Adipose tissue (tissue), 3 donors: ENCODE data around the gene TBK1. TPM values are rescaled to one million over a fixed set of nuclear protein-coding genes. Genes with fewer than 3 reads are reported as not detected.

Experiments
- H3K27ac ChIP-seq: one replicate; pipeline ENCODE4 v1.5.1; 2013; ENCODE audit warnings: low read depth, low read length
- WGBS, 3 donors: extraction: QIAGEN DNeasy Blood & Tissue Kit; methylation state at CpG; one replicate each; pipeline ENCODE4 v1.1.7; 2013; 5-methylcytosine and 5-hydroxymethylcytosine counted together
- polyA plus RNA-seq, 3 donors: library from polyadenylated mRNA; stranded (reverse); fragments of 200-250 nt; gene quantifications; one replicate each; pipeline ENCODE4 v1.2.3, GENCODE V29; 2013
- donor health status: healthy with polysubstance abuse.
- donor health status: Bipolar disorder and iron deficiency.
- donor health status: healthy.

TBK1 gene
- polyA plus RNA-seq, 3 donors = 4.1 to 17.4 (median 11.1) TPM

GRCh38 chr12:64450057-64450640 is 1.8 kb upstream of the TBK1 start:
- 80 to 88% (median 82%) methylated on average over 2 of the region's 2 CpGs for WGBS, 3 donors
- H3K27ac ChIP-seq = no peak overlapping the region

GRCh38 chr12:64450711-64451486 is 1.0 kb upstream of the TBK1 start:
- WGBS, 3 donors = 18 to 20% (median 18%) methylated on average over 8 of the region's 8 CpGs
- no peak overlapping the region for H3K27ac ChIP-seq

- peak overlapping the region; percentile 94 for H3K27ac ChIP-seq
- 0 to 1% (median 0%) methylated on average over 16 of the region's 16 CpGs for WGBS, 3 donors
Measured at GRCh38 chr12:64452559-64453329, 824 bp downstream of the TBK1 start.

- H3K27ac ChIP-seq = no peak overlapping the region
Measured at GRCh38 chr12:64455506-64455905, 3.6 kb downstream of the TBK1 start.

GRCh38 chr12:64456119-64456518 is 4.2 kb downstream of the TBK1 start:
- no peak overlapping the region for H3K27ac ChIP-seq

More at GRCh38 chr12:64455506-64455905, 3.6 kb downstream of the TBK1 start:
- 49 to 91% (median 88%) methylated on average over 1 of the region's 1 CpG for WGBS, 3 donors

- H3K27ac ChIP-seq = no peak overlapping the region
- WGBS, 3 donors = 44 to 61% (median 50%) methylated on average over 6 of the region's 6 CpGs
Measured at GRCh38 chr12:64457032-64457431, 5.1 kb downstream of the TBK1 start.

GRCh38 chr12:64457466-64457865 is 5.5 kb downstream of the TBK1 start:
- no peak overlapping the region for H3K27ac ChIP-seq
- WGBS, 3 donors = 89 to 91% (median 90%) methylated on average over 3 of the region's 3 CpGs

GRCh38 chr12:64457923-64458322 is 6.0 kb downstream of the TBK1 start:
- no peak overlapping the region for H3K27ac ChIP-seq
- WGBS, 3 donors = 81 to 88% (median 84%) methylated on average over 4 of the region's 4 CpGs

- no peak overlapping the region for H3K27ac ChIP-seq
- 4 to 32% (median 14%) methylated on average over 3 of the region's 3 CpGs for WGBS, 3 donors
Measured at GRCh38 chr12:64459394-64459891, 7.5 kb downstream of the TBK1 start.

GRCh38 chr12:64461634-64462414 is 9.9 kb downstream of the TBK1 start:
- 52 to 80% (median 60%) methylated on average over 2 of the region's 2 CpGs for WGBS, 3 donors
- H3K27ac ChIP-seq = no peak overlapping the region

GRCh38 chr12:64466178-64466577 is 14.3 kb downstream of the TBK1 start:
- H3K27ac ChIP-seq = no peak overlapping the region

- H3K27ac ChIP-seq = no peak overlapping the region
- 67 to 84% (median 67%) methylated on average over 5 of the region's 5 CpGs for WGBS, 3 donors
Measured at GRCh38 chr12:64468966-64469365, 17.0 kb downstream of the TBK1 start.

GRCh38 chr12:64469455-64470142 is 17.7 kb downstream of the TBK1 start:
- WGBS, 3 donors = 70 to 92% (median 91%) methylated on average over 2 of the region's 2 CpGs
- H3K27ac ChIP-seq = no peak overlapping the region

GRCh38 chr12:64470495-64470894 is 18.6 kb downstream of the TBK1 start:
- WGBS, 3 donors = 87 to 93% (median 92%) methylated on average over 2 of the region's 2 CpGs

GRCh38 chr12:64473176-64473575 is 21.3 kb downstream of the TBK1 start:
- no peak overlapping the region for H3K27ac ChIP-seq
- WGBS, 3 donors = 93 to 96% (median 95%) methylated on average over 2 of the region's 2 CpGs

More at GRCh38 chr12:64470495-64470894, 18.6 kb downstream of the TBK1 start:
- no peak overlapping the region for H3K27ac ChIP-seq

- 98 to 99% (median 98%) methylated on average over 4 of the region's 4 CpGs for WGBS, 3 donors
Measured at GRCh38 chr12:64475518-64475917, 23.6 kb downstream of the TBK1 start.

GRCh38 chr12:64476844-64477243 is 24.9 kb downstream of the TBK1 start:
- WGBS, 3 donors = 98 to 100% (median 100%) methylated on average over 2 of the region's 2 CpGs
- no peak overlapping the region for H3K27ac ChIP-seq

More at GRCh38 chr12:64475518-64475917, 23.6 kb downstream of the TBK1 start:
- no peak overlapping the region for H3K27ac ChIP-seq

GRCh38 chr12:64478661-64479060 is 26.7 kb downstream of the TBK1 start:
- no peak overlapping the region for H3K27ac ChIP-seq
